IPS-20b (cell line): ENCODE data around the gene DTWD2.
"Not testable (repeated sequence)": the region's sequence is repeated elsewhere in the genome, so short reads cannot be mapped to it uniquely, and the experiment has no call there.

ENCODE experiments used
- H3K27ac ChIP-seq: one replicate; pipeline ENCODE4 v1.5.1; 2013; ENCODE audit warnings: low read length
- H3K27me3 ChIP-seq: 2 replicates; pipeline ENCODE4 v1.6.1; 2013; ENCODE audit warnings: mild to moderate bottlenecking, low read length, inconsistent platforms; ENCODE audit not compliant: insufficient read depth
- H3K36me3 ChIP-seq: 2 replicates; pipeline ENCODE4 v1.6.1; 2013; ENCODE audit warnings: low read depth, mild to moderate bottlenecking, inconsistent platforms, low read length, moderate library complexity; ENCODE audit not compliant: insufficient read depth
- H3K4me1 ChIP-seq: 2 replicates; pipeline ENCODE4 v1.6.1; 2013; ENCODE audit warnings: mild to moderate bottlenecking, control low read depth, inconsistent platforms, low read length, moderate library complexity; ENCODE audit not compliant: insufficient read depth
- H3K4me3 ChIP-seq: 2 replicates; pipeline ENCODE4 v1.5.1; 2013; ENCODE audit warnings: mild to moderate bottlenecking, low read length, inconsistent platforms
- H3K9ac ChIP-seq: 2 replicates; pipeline ENCODE4 v1.6.1; 2013; ENCODE audit warnings: low read depth, mild to moderate bottlenecking, inconsistent platforms, low read length, moderate library complexity
- H3K9me3 ChIP-seq: 2 replicates; pipeline ENCODE4 v1.6.1; 2013; ENCODE audit warnings: mild to moderate bottlenecking, low read depth, low read length, inconsistent platforms; ENCODE audit not compliant: insufficient read depth

Gene DTWD2

GRCh38 chr5:118857700-118858099, 130.6 kb downstream of the DTWD2 start:
- no peaks in the 10 kb centered on the region for H3K36me3 ChIP-seq
- no peak overlapping the region for H3K27ac ChIP-seq
- no peaks in the 10 kb centered on the region for H3K4me1 ChIP-seq
- H3K27me3 ChIP-seq, result no peaks in the 10 kb centered on the region
- no peaks in the 10 kb centered on the region for H3K9me3 ChIP-seq
- no peak overlapping the region for H3K4me3 ChIP-seq
- H3K9ac ChIP-seq, result no peak overlapping the region

GRCh38 chr5:118854819-118855218, 133.5 kb downstream of the DTWD2 start:
- Histone ChIP-seq H3K36me3 (no peaks in the 10 kb centered on the region), H3K27ac (no peak overlapping the region), H3K9ac (no peak overlapping the region), H3K9me3 (peaks cover 4% of the 10 kb centered on the region), H3K27me3 (no peaks in the 10 kb centered on the region), H3K4me3 (no peak overlapping the region), H3K4me1 (no peaks in the 10 kb centered on the region)

- H3K4me1 ChIP-seq, H3K9ac ChIP-seq: not testable (repeated sequence)
Observed at GRCh38 chr5:118851785-118852184, 136.6 kb downstream of the DTWD2 start.

GRCh38 chr5:118849507-118849906, 138.8 kb downstream of the DTWD2 start:
- not testable (repeated sequence) for H3K9ac ChIP-seq, H3K9me3 ChIP-seq, H3K27me3 ChIP-seq, H3K4me1 ChIP-seq, H3K27ac ChIP-seq, H3K4me3 ChIP-seq, H3K36me3 ChIP-seq

More at GRCh38 chr5:118851785-118852184, 136.6 kb downstream of the DTWD2 start:
- H3K27ac ChIP-seq, H3K27me3 ChIP-seq, H3K36me3 ChIP-seq, H3K4me3 ChIP-seq, H3K9me3 ChIP-seq: not testable (repeated sequence)

- no peaks in the 10 kb centered on the region for H3K27me3 ChIP-seq
- H3K9ac ChIP-seq, result no peak overlapping the region
- H3K9me3 ChIP-seq, result no peaks in the 10 kb centered on the region
- no peak overlapping the region for H3K27ac ChIP-seq
- no peaks in the 10 kb centered on the region for H3K36me3 ChIP-seq
- H3K4me1 ChIP-seq, result no peaks in the 10 kb centered on the region
- H3K4me3 ChIP-seq, result no peak overlapping the region
Observed at GRCh38 chr5:118844351-118844750, 144.0 kb downstream of the DTWD2 start.

GRCh38 chr5:118834710-118835109, 153.6 kb downstream of the DTWD2 start:
- Histone ChIP-seq H3K4me1 (no peaks in the 10 kb centered on the region), H3K9ac (no peak overlapping the region), H3K9me3 (no peaks in the 10 kb centered on the region), H3K27ac (no peak overlapping the region), H3K4me3 (no peak overlapping the region), H3K36me3 (no peaks in the 10 kb centered on the region), H3K27me3 (no peaks in the 10 kb centered on the region)

GRCh38 chr5:118832974-118833373, 155.4 kb downstream of the DTWD2 start:
- no peak overlapping the region for H3K27ac ChIP-seq
- no peaks in the 10 kb centered on the region for H3K36me3 ChIP-seq
- no peak overlapping the region for H3K9ac ChIP-seq
- no peaks in the 10 kb centered on the region for H3K27me3 ChIP-seq
- H3K4me1 ChIP-seq, result no peaks in the 10 kb centered on the region
- H3K9me3 ChIP-seq, result no peaks in the 10 kb centered on the region
- no peak overlapping the region for H3K4me3 ChIP-seq

GRCh38 chr5:118825226-118825625, 163.1 kb downstream of the DTWD2 start:
- no peak overlapping the region for H3K9ac ChIP-seq
- H3K4me3 ChIP-seq, result no peak overlapping the region
- H3K4me1 ChIP-seq, result peaks cover 4% of the 10 kb centered on the region; the same call in 1 of the 2 replicates
- no peaks in the 10 kb centered on the region for H3K27me3 ChIP-seq
- no peak overlapping the region for H3K27ac ChIP-seq
- H3K9me3 ChIP-seq, result no peaks in the 10 kb centered on the region
- no peaks in the 10 kb centered on the region for H3K36me3 ChIP-seq

- Histone ChIP-seq H3K4me3 (no peak overlapping the region), H3K9me3 (no peaks in the 10 kb centered on the region), H3K36me3 (no peaks in the 10 kb centered on the region), H3K27me3 (no peaks in the 10 kb centered on the region), H3K4me1 (peaks cover 4% of the 10 kb centered on the region; the same call in 1 of the 2 replicates), H3K9ac (no peak overlapping the region), H3K27ac (no peak overlapping the region)
Observed at GRCh38 chr5:118818604-118819003, 169.7 kb downstream of the DTWD2 start.

GRCh38 chr5:118808441-118808840, 179.9 kb downstream of the DTWD2 start:
- no peak overlapping the region for H3K27ac ChIP-seq
- no peaks in the 10 kb centered on the region for H3K27me3 ChIP-seq
- H3K4me3 ChIP-seq, result no peak overlapping the region
- no peaks in the 10 kb centered on the region for H3K9me3 ChIP-seq
- no peaks in the 10 kb centered on the region for H3K4me1 ChIP-seq
- H3K36me3 ChIP-seq, result no peaks in the 10 kb centered on the region
- H3K9ac ChIP-seq, result no peak overlapping the region

- no peaks in the 10 kb centered on the region for H3K4me1 ChIP-seq
- no peak overlapping the region for H3K4me3 ChIP-seq
- no peaks in the 10 kb centered on the region for H3K9me3 ChIP-seq
- no peak overlapping the region for H3K27ac ChIP-seq
- H3K36me3 ChIP-seq, result no peaks in the 10 kb centered on the region
- H3K27me3 ChIP-seq, result no peaks in the 10 kb centered on the region
- H3K9ac ChIP-seq, result no peak overlapping the region
Observed at GRCh38 chr5:118806571-118806970, 181.8 kb downstream of the DTWD2 start.

- Histone ChIP-seq H3K4me1 (no peaks in the 10 kb centered on the region), H3K36me3 (no peaks in the 10 kb centered on the region), H3K27me3 (no peaks in the 10 kb centered on the region), H3K27ac (no peak overlapping the region), H3K4me3 (no peak overlapping the region), H3K9ac (no peak overlapping the region), H3K9me3 (no peaks in the 10 kb centered on the region)
Observed at GRCh38 chr5:118802335-118802734, 186.0 kb downstream of the DTWD2 start.

- H3K27me3 ChIP-seq, result no peaks in the 10 kb centered on the region
- no peaks in the 10 kb centered on the region for H3K9me3 ChIP-seq
- H3K9ac ChIP-seq, result no peak overlapping the region
- H3K27ac ChIP-seq, result no peak overlapping the region
- H3K36me3 ChIP-seq, result no peaks in the 10 kb centered on the region
- peaks cover 11% of the 10 kb centered on the region for H3K4me1 ChIP-seq
- no peak overlapping the region for H3K4me3 ChIP-seq
Observed at GRCh38 chr5:118796081-118796480, 192.3 kb downstream of the DTWD2 start.
